GM12801 (cell line): Measurements from ENCODE around the gene COG5.

Source experiments
- TF ChIP-seq, protein P1 (sequence below): IDR thresholded peaks from one replicate; pipeline ENCODE4 v1.5.1; 2011; ENCODE audit warnings: control low read depth; ENCODE audit not compliant: insufficient read length; ENCODE audit errors: extremely low read depth

The COG5 gene

DNA sequence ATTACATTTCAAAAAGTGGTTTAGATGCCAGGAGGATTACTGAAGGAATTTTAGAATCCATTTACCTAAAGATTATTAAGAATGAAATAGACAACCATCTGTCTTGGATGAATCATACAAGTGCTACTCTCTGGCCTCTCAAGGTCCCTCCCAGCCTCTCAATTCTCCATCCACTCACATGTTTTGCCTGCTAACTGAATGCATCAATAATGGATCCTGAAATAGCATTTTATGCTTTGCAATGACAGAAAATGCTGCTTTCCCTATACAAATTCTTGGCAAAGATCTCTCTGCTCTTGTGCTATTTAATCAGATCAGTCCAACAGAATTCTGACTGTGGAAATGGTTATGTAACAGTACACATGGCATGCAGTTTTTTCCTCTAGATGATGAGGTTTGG lies 326.9 kb downstream of the COG5 start:
- TF ChIP-seq, protein P1, sequence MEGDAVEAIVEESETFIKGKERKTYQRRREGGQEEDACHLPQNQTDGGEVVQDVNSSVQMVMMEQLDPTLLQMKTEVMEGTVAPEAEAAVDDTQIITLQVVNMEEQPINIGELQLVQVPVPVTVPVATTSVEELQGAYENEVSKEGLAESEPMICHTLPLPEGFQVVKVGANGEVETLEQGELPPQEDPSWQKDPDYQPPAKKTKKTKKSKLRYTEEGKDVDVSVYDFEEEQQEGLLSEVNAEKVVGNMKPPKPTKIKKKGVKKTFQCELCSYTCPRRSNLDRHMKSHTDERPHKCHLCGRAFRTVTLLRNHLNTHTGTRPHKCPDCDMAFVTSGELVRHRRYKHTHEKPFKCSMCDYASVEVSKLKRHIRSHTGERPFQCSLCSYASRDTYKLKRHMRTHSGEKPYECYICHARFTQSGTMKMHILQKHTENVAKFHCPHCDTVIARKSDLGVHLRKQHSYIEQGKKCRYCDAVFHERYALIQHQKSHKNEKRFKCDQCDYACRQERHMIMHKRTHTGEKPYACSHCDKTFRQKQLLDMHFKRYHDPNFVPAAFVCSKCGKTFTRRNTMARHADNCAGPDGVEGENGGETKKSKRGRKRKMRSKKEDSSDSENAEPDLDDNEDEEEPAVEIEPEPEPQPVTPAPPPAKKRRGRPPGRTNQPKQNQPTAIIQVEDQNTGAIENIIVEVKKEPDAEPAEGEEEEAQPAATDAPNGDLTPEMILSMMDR, result no peak

DNA sequence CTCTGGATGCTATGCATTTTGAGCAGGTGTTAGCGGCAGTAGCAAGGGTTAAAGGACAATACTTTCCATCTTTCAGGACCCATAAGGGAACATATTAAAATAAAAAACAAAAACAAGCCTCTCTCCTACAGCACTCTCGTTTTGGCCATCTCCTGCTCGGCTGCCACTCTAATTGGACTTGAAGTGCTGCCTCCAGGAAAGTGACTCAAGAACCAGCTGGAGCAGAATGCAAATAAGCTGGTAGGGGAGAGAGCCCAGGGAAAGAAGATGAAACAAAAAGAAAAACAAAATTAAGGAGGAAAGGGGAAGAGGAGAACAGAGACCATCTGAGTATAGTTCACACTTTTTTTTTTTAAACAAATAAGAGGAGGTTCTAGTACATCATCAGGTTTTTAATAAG lies 329.3 kb downstream of the COG5 start:
- TF ChIP-seq, protein P1, result no peak

DNA sequence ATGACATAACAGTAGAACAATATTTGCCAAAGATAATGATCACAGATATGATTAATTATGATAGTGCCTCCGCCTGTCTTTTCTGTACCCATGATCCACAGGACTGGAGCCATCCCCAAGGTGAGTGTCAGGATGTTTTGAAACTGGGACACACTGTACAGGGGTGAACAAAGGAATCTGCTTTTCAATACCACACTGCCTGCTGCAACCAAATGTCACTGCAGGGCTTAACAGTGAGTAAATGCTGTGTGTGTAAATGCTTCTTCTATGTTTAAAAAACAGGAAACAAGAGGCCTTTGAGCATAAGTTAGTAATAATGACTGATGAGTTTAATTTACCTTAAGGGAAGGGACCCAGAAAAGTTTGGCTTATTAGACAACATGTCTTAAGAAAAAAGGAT lies 329.7 kb downstream of the COG5 start:
- TF ChIP-seq, protein P1, result no peak

- TF ChIP-seq, protein P1, result no peak
Measured at GRCh38 chr7:107233174-107233573, 330.5 kb downstream of the COG5 start.

DNA sequence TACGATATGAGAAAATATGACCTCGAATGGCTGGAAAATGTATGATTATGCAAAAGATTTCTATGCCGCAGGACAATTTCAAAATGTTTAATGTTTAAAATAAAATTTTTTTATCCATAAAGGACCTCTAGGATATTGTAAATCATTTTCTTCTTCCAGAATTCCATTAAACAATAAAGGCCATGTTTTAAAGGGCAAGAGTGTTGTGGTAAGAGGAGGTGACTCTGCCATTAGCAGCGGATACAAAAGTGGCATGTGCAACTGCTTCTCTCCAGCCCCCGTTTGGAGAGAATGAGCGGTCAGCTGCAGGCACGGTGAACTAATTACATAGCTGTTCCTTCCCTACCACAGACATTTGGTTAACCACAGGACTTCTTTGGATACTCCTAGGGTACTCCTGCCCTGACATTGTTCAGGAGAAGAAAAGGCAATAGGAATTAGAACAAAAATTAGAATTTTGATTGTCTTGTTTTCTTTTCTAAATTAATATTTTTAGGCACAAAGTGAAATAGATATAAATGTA lies 331.1 kb downstream of the COG5 start:
- TF ChIP-seq, protein P1, result no peak

DNA sequence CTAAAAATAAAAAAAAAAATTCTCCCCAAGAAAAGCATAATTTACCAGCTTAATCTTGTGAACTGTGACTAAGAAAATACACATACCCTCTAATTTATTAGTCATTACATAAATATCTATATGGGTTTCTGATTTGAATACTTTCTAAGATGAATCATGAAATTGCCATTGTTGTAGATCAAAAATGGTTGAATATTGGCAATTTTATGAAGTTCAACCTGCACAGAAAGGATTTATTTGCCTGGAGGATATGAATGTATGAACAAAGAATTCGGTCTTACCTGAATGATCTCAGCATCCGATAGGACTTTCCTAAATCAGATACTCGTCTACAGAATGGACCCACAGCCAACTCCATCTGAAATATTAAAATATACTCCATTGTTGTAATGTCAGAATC lies 333.4 kb downstream of the COG5 start:
- TF ChIP-seq, protein P1, result no peak

- TF ChIP-seq, protein P1, result no peak
Measured at GRCh38 chr7:107228291-107228690, 335.4 kb downstream of the COG5 start.
